Esophagus squamous epithelium (tissue), 5 donors: ENCODE measurements around the gene CRTAP. TPM values are rescaled to one million over a fixed set of nuclear protein-coding genes. Genes with fewer than 3 reads are reported as not detected.

Experiments
- DNase-seq: peaks from one replicate; lab custom pipeline; 2025; lab: John Stamatoyannopoulos, UW
- H3K27ac ChIP-seq, 4 donors: fragments of 200-600 bp; sonication (generic); one replicate each; pipeline ENCODE4 v1.5.1; 2016 to 2019; ENCODE audit warnings: mild to moderate bottlenecking in 1 of 4
- H3K27me3 ChIP-seq, 4 donors: fragments of 200-600 bp; sonication (generic); 1 replicate in 3 of 4; 2 replicates in 1 of 4; pipeline versions ENCODE4 v1.5.1 to v1.6.0; 2017 to 2021; ENCODE audit warnings: antibody characterized with exemption in 1 of 4
- H3K36me3 ChIP-seq, 3 donors: fragments of 200-600 bp; sonication (generic); one replicate each; pipeline ENCODE4 v1.5.1; 2016 to 2019
- H3K4me1 ChIP-seq, 3 donors: fragments of 200-600 bp; sonication (generic); one replicate each; pipeline ENCODE4 v1.5.1; 2017 to 2019
- H3K4me3 ChIP-seq, 4 donors: fragments of 200-600 bp; sonication (generic); 1 replicate in 3 of 4; 2 replicates in 1 of 4; pipeline ENCODE4 v1.5.1; 2016 to 2019; ENCODE audit warnings: mild to moderate bottlenecking in 2 of 4, moderate library complexity in 1 of 4
- H3K9me3 ChIP-seq, 3 donors: fragments of 200-600 bp; sonication (generic); one replicate each; pipeline ENCODE4 v1.5.1; 2016 to 2019
- CTCF ChIP-seq, 6 experiments: fragments of 450-650 bp in 4 of 6; fragments of 200-600 bp in 2 of 6; sonication (generic) in 2 of 6; IDR thresholded peaks; one replicate each; pipeline ENCODE4 v1.5.1; 2016 to 2019; ENCODE audit warnings: antibody characterized with exemption in 6 of 6, mild to moderate bottlenecking in 4 of 6, moderate library complexity in 4 of 6
- POLR2A ChIP-seq, 4 donors: fragments of 450-650 bp; IDR thresholded peaks; one replicate each; pipeline ENCODE4 v1.6.1; 2017; ENCODE audit warnings: antibody characterized with exemption in 4 of 4, mild to moderate bottlenecking in 4 of 4, moderate library complexity in 3 of 4
- WGBS, 2 donors: methylation state at CpG; one replicate each; pipeline ENCODE4 v1.1.5; 2018; 5-methylcytosine and 5-hydroxymethylcytosine counted together
- intact Hi-C: fragments of 100-400 bp; cut with DNase I; formaldehyde crosslinking; loops from one replicate; pipeline ENCODE4 v1.15.0; 2022
- small RNA-seq, 4 donors: library from RNA; depleted of rRNA; stranded (forward); fragments of <200 nt; gene quantifications; one replicate each; pipeline ENCODE3, GENCODE V24; 2016
- total RNA-seq, 4 donors: library from RNA; depleted of rRNA; stranded (reverse); fragments of >200 nt; gene quantifications; one replicate each; pipeline ENCODE4 v1.1.0, GENCODE V29; 2016
- donor health status: DM: yes; HTN: yes; CAD: no.

The CRTAP gene
- total RNA-seq, 4 donors from 2014 or later, result 67.1 to 159 (median 90.9) TPM

GRCh38 chr3:33187368-33187634, 73.5 kb downstream of the CRTAP start:
- WGBS, 2 donors, result 79 to 94% methylated on average over 3 of the region's 3 CpGs
- Histone ChIP-seq H3K36me3 (no peaks in the 10 kb centered on the region), H3K4me1 (no peaks in the 10 kb centered on the region), H3K9me3 (no peaks in the 10 kb centered on the region), H3K4me3 (no peak overlapping the region), H3K27me3 (no peaks in the 10 kb centered on the region), H3K27ac (no peak overlapping the region)
- TF ChIP-seq POLR2A (IDR thresholded peaks at IDR 0.05) (no peak), CTCF (IDR thresholded peaks at IDR 0.05) (no peak)
- intact Hi-C loops, result no loop called here
- DNase-seq, result no peak

GRCh38 chr3:33194303-33194702, 80.5 kb downstream of the CRTAP start:
- intact Hi-C loops, result no loop called here
- Histone ChIP-seq H3K27me3 (no peaks in the 10 kb centered on the region), H3K27ac (no peak overlapping the region), H3K9me3 (no peaks in the 10 kb centered on the region), H3K36me3 (no peaks in the 10 kb centered on the region), H3K4me3 (no peak overlapping the region), H3K4me1 (no peaks in the 10 kb centered on the region)
- no peak for DNase-seq
- WGBS, 2 donors, result 71 to 100% methylated on average over 1 of the region's 1 CpG
- TF ChIP-seq CTCF (IDR thresholded peaks at IDR 0.05), result no peak

GRCh38 chr3:33196538-33196937, 82.7 kb downstream of the CRTAP start:
- H3K4me1 ChIP-seq, result no peaks in the 10 kb centered on the region
- H3K9me3 ChIP-seq, result no peaks in the 10 kb centered on the region
- intact Hi-C loops, result no loop called here
- DNase-seq, result no peak
- H3K27ac ChIP-seq, result no peak overlapping the region
- 40 to 56% methylated on average over 3 of the region's 3 CpGs for WGBS, 2 donors
- H3K27me3 ChIP-seq, result no peaks in the 10 kb centered on the region
- H3K36me3 ChIP-seq, result no peaks in the 10 kb centered on the region
- no peak overlapping the region for H3K4me3 ChIP-seq
- TF ChIP-seq POLR2A (IDR thresholded peaks at IDR 0.05) (no peak), CTCF (IDR thresholded peaks at IDR 0.05) (no peak)

Small RNA genes within 50 kb of the gene (small RNA-seq; reads per million reads assigned to genes)
- 0 reads per million in 4 donors for gene AC123900.1
- gene RN7SL296P, result 0 reads per million in 4 donors
- gene SUMO2P10, result 0 reads per million in 4 donors

Other genes starting within 250 kb of the CRTAP start
- gene CCR4, start 162.4 kb upstream of the CRTAP start, total RNA-seq, result under 1 TPM; 0.27 to 0.94 (median 0.62) TPM
- gene GLB1, start 16.9 kb upstream of the CRTAP start, total RNA-seq, result 10 to 100 TPM; 15.8 to 51.3 (median 28.3) TPM
- 1 to 10 TPM; 4.4 to 9.2 (median 6.1) TPM for gene TMPPE, start 16.9 kb upstream of the CRTAP start, total RNA-seq
- 1 to 10 TPM in 1 of 4 donors, under 1 TPM in 2, not detected in 1; 0.13 to 1.2 (median 0.76) TPM for gene SUSD5, start 104.8 kb downstream of the CRTAP start, total RNA-seq
- gene FBXL2, start 163.4 kb downstream of the CRTAP start, total RNA-seq, result 1 to 10 TPM in 3 of 4 donors, under 1 TPM in 1; 0.85 to 4.0 (median 1.9) TPM